ENCODE results near the gene AIM2.

DNA sequence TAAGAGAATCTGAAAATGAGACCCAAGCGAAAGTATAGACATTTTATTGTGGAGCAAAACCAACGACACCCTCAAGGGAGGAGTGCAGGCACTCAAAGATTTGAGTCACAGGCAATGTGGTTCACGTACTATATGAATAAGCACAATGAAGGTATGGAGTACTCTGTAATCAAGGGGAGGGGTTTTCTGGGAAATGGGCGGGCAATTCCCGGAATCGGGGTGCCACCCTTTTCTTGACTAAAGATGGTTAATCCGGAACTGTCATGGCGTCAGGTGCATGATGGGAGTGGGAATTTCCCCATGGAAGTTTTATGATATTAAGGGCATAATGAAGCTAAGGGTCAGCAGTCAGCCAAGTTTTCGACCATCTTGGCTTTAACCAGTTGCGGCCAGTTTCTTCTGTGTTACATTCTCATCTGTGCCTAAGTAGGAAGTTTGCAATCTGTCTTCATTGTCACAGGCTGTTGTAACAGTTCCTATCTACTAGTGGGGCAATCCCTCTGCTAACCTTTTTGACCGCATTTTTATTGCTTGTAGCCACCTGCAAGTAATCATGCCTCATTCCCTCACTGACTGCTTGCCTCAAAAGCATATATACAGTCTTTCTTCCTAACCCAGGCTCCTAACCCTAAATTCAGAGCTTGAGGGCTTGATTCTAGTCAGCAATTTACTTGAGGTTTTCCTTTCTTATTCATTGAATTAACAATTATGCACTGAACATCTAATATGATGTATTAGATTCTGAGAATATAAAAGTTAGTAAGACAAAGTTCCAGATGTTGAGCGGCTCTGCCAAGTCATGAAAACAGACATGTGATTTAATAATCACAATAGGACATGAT is 775 bp upstream of the AIM2 start:
- TF ChIP-seq, protein P1, sequence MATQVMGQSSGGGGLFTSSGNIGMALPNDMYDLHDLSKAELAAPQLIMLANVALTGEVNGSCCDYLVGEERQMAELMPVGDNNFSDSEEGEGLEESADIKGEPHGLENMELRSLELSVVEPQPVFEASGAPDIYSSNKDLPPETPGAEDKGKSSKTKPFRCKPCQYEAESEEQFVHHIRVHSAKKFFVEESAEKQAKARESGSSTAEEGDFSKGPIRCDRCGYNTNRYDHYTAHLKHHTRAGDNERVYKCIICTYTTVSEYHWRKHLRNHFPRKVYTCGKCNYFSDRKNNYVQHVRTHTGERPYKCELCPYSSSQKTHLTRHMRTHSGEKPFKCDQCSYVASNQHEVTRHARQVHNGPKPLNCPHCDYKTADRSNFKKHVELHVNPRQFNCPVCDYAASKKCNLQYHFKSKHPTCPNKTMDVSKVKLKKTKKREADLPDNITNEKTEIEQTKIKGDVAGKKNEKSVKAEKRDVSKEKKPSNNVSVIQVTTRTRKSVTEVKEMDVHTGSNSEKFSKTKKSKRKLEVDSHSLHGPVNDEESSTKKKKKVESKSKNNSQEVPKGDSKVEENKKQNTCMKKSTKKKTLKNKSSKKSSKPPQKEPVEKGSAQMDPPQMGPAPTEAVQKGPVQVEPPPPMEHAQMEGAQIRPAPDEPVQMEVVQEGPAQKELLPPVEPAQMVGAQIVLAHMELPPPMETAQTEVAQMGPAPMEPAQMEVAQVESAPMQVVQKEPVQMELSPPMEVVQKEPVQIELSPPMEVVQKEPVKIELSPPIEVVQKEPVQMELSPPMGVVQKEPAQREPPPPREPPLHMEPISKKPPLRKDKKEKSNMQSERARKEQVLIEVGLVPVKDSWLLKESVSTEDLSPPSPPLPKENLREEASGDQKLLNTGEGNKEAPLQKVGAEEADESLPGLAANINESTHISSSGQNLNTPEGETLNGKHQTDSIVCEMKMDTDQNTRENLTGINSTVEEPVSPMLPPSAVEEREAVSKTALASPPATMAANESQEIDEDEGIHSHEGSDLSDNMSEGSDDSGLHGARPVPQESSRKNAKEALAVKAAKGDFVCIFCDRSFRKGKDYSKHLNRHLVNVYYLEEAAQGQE (IDR thresholded peaks at IDR 0.05; ENCODE audit: low read depth, low read length) = no peak
- TF ChIP-seq, protein P2, sequence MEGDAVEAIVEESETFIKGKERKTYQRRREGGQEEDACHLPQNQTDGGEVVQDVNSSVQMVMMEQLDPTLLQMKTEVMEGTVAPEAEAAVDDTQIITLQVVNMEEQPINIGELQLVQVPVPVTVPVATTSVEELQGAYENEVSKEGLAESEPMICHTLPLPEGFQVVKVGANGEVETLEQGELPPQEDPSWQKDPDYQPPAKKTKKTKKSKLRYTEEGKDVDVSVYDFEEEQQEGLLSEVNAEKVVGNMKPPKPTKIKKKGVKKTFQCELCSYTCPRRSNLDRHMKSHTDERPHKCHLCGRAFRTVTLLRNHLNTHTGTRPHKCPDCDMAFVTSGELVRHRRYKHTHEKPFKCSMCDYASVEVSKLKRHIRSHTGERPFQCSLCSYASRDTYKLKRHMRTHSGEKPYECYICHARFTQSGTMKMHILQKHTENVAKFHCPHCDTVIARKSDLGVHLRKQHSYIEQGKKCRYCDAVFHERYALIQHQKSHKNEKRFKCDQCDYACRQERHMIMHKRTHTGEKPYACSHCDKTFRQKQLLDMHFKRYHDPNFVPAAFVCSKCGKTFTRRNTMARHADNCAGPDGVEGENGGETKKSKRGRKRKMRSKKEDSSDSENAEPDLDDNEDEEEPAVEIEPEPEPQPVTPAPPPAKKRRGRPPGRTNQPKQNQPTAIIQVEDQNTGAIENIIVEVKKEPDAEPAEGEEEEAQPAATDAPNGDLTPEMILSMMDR (IDR thresholded peaks at IDR 0.05 in 2 of 3, conservative IDR thresholded peaks at IDR 0.05 in 1 of 3; ENCODE audit: control insufficient read depth in 2 of 3, extremely low read depth in 1 of 3, insufficient read depth in 1 of 3, low read depth in 3 of 3, low read length in 3 of 3) = no peak
- no peak for TF ChIP-seq JUND (IDR thresholded peaks at IDR 0.05; ENCODE audit: low read depth, low read length)
- TF ChIP-seq HDAC6 (IDR thresholded peaks at IDR 0.05; ENCODE audit: unreplicated experiment) = no peak
- TF ChIP-seq POLR2A (IDR thresholded peaks at IDR 0.05; ENCODE audit: low read depth, low read length) = peak; percentile 56; the same call in 1 of the 2 replicates
- TF ChIP-seq EZH2 (IDR thresholded peaks at IDR 0.05; ENCODE audit: borderline replicate concordance, control insufficient read depth, low read depth, low read length) = no peak
- peak; percentile 47; the same call in 1 of the 2 replicates for TF ChIP-seq TAF1 (IDR thresholded peaks at IDR 0.05; ENCODE audit: borderline replicate concordance, low read depth, low read length)

Measured in GM12878 (cell line).